ENCODE data around the gene CYP4F3. TPM values are rescaled to one million over a fixed set of nuclear protein-coding genes. Genes with fewer than 3 reads are reported as not detected.

Gene CYP4F3
- total RNA-seq, 4 donors from 2014 or later = 0.31 to 11.5 (median 1.5) TPM

DNA sequence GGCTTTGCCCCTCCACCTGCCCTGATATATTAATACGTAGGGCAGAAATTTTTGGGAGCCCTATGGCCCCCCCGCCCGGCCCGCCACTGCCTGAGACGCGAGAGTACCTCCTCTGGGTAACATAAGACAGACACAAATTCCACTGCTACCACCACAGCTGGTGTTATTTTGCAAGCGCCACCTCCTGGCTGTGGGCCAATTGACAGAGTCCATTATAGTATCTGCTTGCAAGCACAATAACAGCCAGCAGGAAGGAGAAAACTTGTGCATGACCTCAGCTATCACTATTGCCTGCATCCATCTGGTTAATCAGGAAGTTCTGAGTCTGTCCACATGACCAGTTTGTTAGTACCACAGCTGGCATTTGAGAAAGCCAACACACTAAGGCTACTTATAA, 61.8 kb downstream of the CYP4F3 start:
- peak; percentile 60 for DNase-seq (ENCODE audit: low spot score)
- ATAC-seq (ENCODE audit: low FRiP score) = no peak
- TF ChIP-seq, protein P1, sequence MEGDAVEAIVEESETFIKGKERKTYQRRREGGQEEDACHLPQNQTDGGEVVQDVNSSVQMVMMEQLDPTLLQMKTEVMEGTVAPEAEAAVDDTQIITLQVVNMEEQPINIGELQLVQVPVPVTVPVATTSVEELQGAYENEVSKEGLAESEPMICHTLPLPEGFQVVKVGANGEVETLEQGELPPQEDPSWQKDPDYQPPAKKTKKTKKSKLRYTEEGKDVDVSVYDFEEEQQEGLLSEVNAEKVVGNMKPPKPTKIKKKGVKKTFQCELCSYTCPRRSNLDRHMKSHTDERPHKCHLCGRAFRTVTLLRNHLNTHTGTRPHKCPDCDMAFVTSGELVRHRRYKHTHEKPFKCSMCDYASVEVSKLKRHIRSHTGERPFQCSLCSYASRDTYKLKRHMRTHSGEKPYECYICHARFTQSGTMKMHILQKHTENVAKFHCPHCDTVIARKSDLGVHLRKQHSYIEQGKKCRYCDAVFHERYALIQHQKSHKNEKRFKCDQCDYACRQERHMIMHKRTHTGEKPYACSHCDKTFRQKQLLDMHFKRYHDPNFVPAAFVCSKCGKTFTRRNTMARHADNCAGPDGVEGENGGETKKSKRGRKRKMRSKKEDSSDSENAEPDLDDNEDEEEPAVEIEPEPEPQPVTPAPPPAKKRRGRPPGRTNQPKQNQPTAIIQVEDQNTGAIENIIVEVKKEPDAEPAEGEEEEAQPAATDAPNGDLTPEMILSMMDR (IDR thresholded peaks at IDR 0.05) = no peak

Small RNAs within 50 kb of the gene (small RNA-seq; reads per million reads assigned to genes)
- gene AD000091.1 = not detected

Other genes starting within 250 kb of the CYP4F3 start
- gene AKAP8L, start 221.9 kb upstream of the CYP4F3 start, total RNA-seq = 100 to 1,000 TPM in 1 of 4 donors, 10 to 100 TPM in 3; 52.2 to 141 (median 79.5) TPM
- 10 to 100 TPM; 17.4 to 41.8 (median 33.6) TPM for gene WIZ, start 190.9 kb upstream of the CYP4F3 start, total RNA-seq
- gene RASAL3, start 176.4 kb upstream of the CYP4F3 start, total RNA-seq = 1 to 10 TPM; 2.0 to 6.9 (median 3.6) TPM
- not detected for gene PGLYRP2, start 161.4 kb upstream of the CYP4F3 start, total RNA-seq
- gene CYP4F22, start 132.4 kb upstream of the CYP4F3 start, total RNA-seq = 1 to 10 TPM in 1 of 4 donors, under 1 TPM in 1, not detected in 2; 0.36 to 1.3 TPM
- gene CYP4F8, start 25.7 kb upstream of the CYP4F3 start, total RNA-seq = not detected
- 10 to 100 TPM in 2 of 4 donors, 1 to 10 TPM in 2; 3.0 to 58.6 (median 11.9) TPM for gene CYP4F12, start 32.2 kb downstream of the CYP4F3 start, total RNA-seq
- not detected for gene OR10H2, start 87.1 kb downstream of the CYP4F3 start, total RNA-seq
- gene OR10H3, start 97.1 kb downstream of the CYP4F3 start, total RNA-seq = not detected
- not detected for gene OR10H5, start 146.8 kb downstream of the CYP4F3 start, total RNA-seq
- gene OR10H1, start 174.8 kb downstream of the CYP4F3 start, total RNA-seq = not detected